ENCODE results near the gene MAPK10. TPM values are rescaled to one million over a fixed set of nuclear protein-coding genes. Genes with fewer than 3 reads are reported as not detected.

Gene MAPK10
- total RNA-seq, 1 experiment from 2014 or later, result 0.44 TPM

DNA sequence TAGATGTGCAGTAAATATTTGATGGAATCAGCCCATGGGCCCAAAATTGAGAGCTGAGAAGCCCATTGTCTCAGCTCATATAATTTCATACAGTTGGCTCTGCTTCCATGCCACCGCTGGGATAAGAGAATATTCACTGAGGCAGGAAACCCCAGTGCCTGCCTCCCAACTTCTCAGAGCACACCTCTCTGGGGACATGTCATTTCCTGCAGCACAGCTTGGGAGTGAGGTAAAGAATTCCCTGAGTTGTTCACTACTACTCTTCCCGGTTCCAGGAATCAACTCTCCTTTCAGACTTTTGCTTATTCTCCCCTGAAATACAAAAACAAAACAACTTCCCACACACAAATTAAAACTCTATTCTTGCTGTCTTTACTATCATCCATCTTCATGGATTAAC lies 389.3 kb downstream of the MAPK10 start:
- TF ChIP-seq, protein P1, sequence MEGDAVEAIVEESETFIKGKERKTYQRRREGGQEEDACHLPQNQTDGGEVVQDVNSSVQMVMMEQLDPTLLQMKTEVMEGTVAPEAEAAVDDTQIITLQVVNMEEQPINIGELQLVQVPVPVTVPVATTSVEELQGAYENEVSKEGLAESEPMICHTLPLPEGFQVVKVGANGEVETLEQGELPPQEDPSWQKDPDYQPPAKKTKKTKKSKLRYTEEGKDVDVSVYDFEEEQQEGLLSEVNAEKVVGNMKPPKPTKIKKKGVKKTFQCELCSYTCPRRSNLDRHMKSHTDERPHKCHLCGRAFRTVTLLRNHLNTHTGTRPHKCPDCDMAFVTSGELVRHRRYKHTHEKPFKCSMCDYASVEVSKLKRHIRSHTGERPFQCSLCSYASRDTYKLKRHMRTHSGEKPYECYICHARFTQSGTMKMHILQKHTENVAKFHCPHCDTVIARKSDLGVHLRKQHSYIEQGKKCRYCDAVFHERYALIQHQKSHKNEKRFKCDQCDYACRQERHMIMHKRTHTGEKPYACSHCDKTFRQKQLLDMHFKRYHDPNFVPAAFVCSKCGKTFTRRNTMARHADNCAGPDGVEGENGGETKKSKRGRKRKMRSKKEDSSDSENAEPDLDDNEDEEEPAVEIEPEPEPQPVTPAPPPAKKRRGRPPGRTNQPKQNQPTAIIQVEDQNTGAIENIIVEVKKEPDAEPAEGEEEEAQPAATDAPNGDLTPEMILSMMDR (conservative IDR thresholded peaks at IDR 0.05; ENCODE audit: low read depth, low read length), result no peak
- TF ChIP-seq EZH2 (IDR thresholded peaks at IDR 0.05; ENCODE audit: low read length, unreplicated experiment) (no peak), EZH2phosphoT487 (IDR thresholded peaks at IDR 0.05; ENCODE audit: borderline replicate concordance, low read length) (no peak)
- H3F3A ChIP-seq (ENCODE audit: low read length, unreplicated experiment), result no peaks in the 10 kb centered on the region
- CTCF ChIA-PET, result no interaction called here
- no peak overlapping the region for H2AFZ ChIP-seq (ENCODE audit: low read length)
- no peaks in the 10 kb centered on the region for H3K9me2 ChIP-seq (replicated peaks; ENCODE audit: low read length)
- H3K4me3 ChIP-seq (ENCODE audit: low read length), result no peak overlapping the region
- H3K36me3 ChIP-seq (ENCODE audit: low read depth, low read length), result no peaks in the 10 kb centered on the region
- POLR2A ChIA-PET (ENCODE audit: unreplicated experiment), result no interaction called here
- no peak overlapping the region for H3K4me2 ChIP-seq (ENCODE audit: low read length)
- no peaks in the 10 kb centered on the region for H4K20me1 ChIP-seq (ENCODE audit: low read length)
- no peaks in the 10 kb centered on the region for H3K79me2 ChIP-seq (ENCODE audit: low read length)
- H3K9me3 ChIP-seq (ENCODE audit: low read length), result no peaks in the 10 kb centered on the region
- H3K27me3 ChIP-seq (ENCODE audit: low read length), result no peaks in the 10 kb centered on the region
- DNase-seq, result no peak
- no peak overlapping the region for H3K27ac ChIP-seq (ENCODE audit: low read length)
- no TSS peak for BruUV-seq (replicated peaks)
- peaks cover 23% of the 10 kb centered on the region for H3K4me1 ChIP-seq (ENCODE audit: insufficient read depth, low read length)
- H3K9ac ChIP-seq (ENCODE audit: low read length), result no peak overlapping the region
- intact Hi-C loops (cut with micrococcal nuclease), result no loop called here
- ATAC-seq, result no peak

DNA sequence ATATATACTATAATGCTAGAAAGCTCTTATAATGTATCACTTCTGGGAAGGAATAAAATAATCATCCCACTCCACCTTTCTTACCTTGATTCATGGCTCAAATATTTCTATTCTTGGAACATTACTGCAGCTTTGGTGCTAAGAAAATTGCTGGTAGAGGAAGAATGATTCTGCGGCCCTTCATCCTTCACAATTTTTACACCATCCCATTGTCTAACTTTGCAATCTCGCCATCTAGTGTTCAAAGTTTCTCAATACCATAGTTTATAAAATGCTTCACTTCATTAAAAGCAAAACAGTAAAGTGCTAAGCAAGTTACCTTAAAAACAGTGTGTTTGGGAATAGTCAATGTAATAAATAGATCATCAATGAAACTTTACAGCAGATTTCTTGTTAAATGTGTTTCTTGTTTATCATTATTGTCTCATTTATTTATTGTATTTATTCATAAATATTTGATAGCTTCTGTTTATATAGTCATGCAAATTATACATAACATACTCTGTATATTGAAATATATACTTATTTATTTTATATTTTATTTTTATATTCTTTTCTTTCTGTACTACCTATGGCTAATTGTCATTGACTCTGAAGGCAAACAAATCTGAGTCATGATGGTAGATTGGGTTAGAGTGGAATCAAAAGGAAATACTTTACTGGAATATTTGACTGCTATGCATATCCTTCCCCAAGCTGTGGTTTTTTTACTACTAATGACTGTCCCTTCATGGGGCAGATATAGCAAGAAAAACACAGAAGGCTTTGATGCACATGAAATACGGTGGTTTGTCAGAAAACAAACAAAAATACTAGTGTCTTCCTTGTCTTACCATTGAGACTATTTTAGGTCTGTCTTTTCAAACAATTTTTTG lies 390.7 kb downstream of the MAPK10 start:
- Histone ChIP-seq H3K9me2 (replicated peaks; ENCODE audit: low read length) (no peaks in the 10 kb centered on the region), H4K20me1 (ENCODE audit: low read length) (no peaks in the 10 kb centered on the region), H3K9me3 (ENCODE audit: low read length) (no peaks in the 10 kb centered on the region), H3K36me3 (ENCODE audit: low read depth, low read length) (no peaks in the 10 kb centered on the region), H3K79me2 (ENCODE audit: low read length) (no peaks in the 10 kb centered on the region), H3K27ac (ENCODE audit: low read length) (peak overlapping the region; percentile 54), H3K4me2 (ENCODE audit: low read length) (peak overlapping the region; percentile 53), H3K27me3 (ENCODE audit: low read length) (no peaks in the 10 kb centered on the region), H3K4me1 (ENCODE audit: insufficient read depth, low read length) (peaks cover 23% of the 10 kb centered on the region), H3F3A (ENCODE audit: low read length, unreplicated experiment) (no peaks in the 10 kb centered on the region), H3K4me3 (ENCODE audit: low read length) (no peak overlapping the region), H3K9ac (ENCODE audit: low read length) (no peak overlapping the region; the same call in 1 of the 2 replicates), H2AFZ (ENCODE audit: low read length) (no peak overlapping the region)
- ATAC-seq (peak; percentile 96), DNase-seq (peak; percentile 81)
- intact Hi-C loops (cut with micrococcal nuclease), result loop anchor here (1.0 to 5.0 kb wide), 5 partner anchors 75 to 422 kb away; no protein-coding TSS in a partner anchor
- ChIA-PET POLR2A (ENCODE audit: unreplicated experiment) (interaction anchor here (0.6 kb wide), 1 partner anchor 680 kb away, joined by 3 read pairs; no protein-coding TSS in a partner anchor), CTCF (interaction anchor here (0.6 to 1.7 kb wide), 4 partner anchors 139 to 316 kb away, joined by 3 to 11 read pairs (median 4); no protein-coding TSS in a partner anchor)
- TF ChIP-seq, protein P1 (conservative IDR thresholded peaks at IDR 0.05; ENCODE audit: low read depth, low read length), result peak; percentile 74
- TF ChIP-seq EZH2 (IDR thresholded peaks at IDR 0.05; ENCODE audit: low read length, unreplicated experiment) (no peak), EZH2phosphoT487 (IDR thresholded peaks at IDR 0.05; ENCODE audit: borderline replicate concordance, low read length) (no peak)
- no TSS peak for BruUV-seq (replicated peaks)

DNA sequence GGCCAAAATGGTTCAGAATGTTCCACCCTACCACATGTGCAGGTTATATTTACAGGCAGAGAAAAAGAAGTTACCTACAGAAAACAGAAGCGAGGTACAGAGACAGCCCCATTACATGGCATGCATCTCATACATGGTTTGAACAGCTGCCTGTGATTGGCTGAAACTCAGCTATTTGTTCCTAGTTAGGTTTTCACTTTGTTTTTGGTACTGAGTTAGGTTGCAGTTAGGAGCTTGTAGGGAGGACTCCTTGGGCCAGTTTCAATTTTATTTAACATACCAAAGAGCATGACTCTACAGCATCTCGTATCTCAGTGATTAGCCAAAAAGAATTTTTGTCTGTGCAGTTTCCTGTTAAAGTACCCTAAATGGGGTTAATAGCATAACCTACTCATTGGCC lies 392.0 kb downstream of the MAPK10 start:
- intact Hi-C loops (cut with micrococcal nuclease), result loop anchor here (2.0 to 5.0 kb wide), 3 partner anchors 141 to 421 kb away; no protein-coding TSS in a partner anchor
- DNase-seq (no peak), ATAC-seq (no peak)
- Histone ChIP-seq H3K27ac (ENCODE audit: low read length) (no peak overlapping the region), H2AFZ (ENCODE audit: low read length) (no peak overlapping the region), H3K4me1 (ENCODE audit: insufficient read depth, low read length) (peaks cover 23% of the 10 kb centered on the region), H3K36me3 (ENCODE audit: low read depth, low read length) (no peaks in the 10 kb centered on the region), H3K27me3 (ENCODE audit: low read length) (no peaks in the 10 kb centered on the region), H4K20me1 (ENCODE audit: low read length) (no peaks in the 10 kb centered on the region), H3K4me3 (ENCODE audit: low read length) (no peak overlapping the region), H3F3A (ENCODE audit: low read length, unreplicated experiment) (no peaks in the 10 kb centered on the region), H3K9me3 (ENCODE audit: low read length) (no peaks in the 10 kb centered on the region), H3K9me2 (replicated peaks; ENCODE audit: low read length) (no peaks in the 10 kb centered on the region), H3K9ac (ENCODE audit: low read length) (no peak overlapping the region), H3K4me2 (ENCODE audit: low read length) (no peak overlapping the region), H3K79me2 (ENCODE audit: low read length) (no peaks in the 10 kb centered on the region)
- BruUV-seq (replicated peaks), result no TSS peak
- TF ChIP-seq EZH2phosphoT487 (IDR thresholded peaks at IDR 0.05; ENCODE audit: borderline replicate concordance, low read length), result no peak
- TF ChIP-seq EZH2 (IDR thresholded peaks at IDR 0.05; ENCODE audit: low read length, unreplicated experiment), result no peak
- TF ChIP-seq, protein P1 (conservative IDR thresholded peaks at IDR 0.05; ENCODE audit: low read depth, low read length), result no peak
- ChIA-PET POLR2A (ENCODE audit: unreplicated experiment) (no interaction called here), CTCF (no interaction called here)

All from PC-3 (cell line).